Measurements from ENCODE around the gene DLG2. TPM values are rescaled to one million over a fixed set of nuclear protein-coding genes. Genes with fewer than 3 reads are reported as not detected.

DLG2 gene
- total RNA-seq, 1 donor: 3.0 TPM

DNA sequence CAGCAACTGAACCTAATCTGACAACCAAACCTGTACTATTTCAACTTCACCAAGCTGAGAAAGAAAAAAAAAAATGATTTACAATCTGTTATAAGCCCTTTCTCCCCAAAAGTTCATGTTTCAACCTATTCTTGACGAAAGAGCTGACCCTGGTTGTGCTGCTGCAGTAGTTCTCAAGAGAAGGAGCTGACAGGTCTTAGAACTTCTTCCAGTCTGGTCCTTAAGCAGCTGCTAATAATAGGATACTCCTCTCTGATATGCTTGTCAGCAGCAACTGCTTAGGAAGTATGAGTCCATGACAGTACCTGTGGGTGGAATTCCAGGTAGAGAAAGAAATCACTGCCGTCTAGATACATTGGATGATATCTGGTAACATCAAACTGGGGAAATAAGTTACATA lies 1605.9 kb downstream of the DLG2 start:
- no peak for DNase-seq (ENCODE audit: low read depth)
- H3K4me3 ChIP-seq (ENCODE audit: low read depth, low read length): no peak overlapping the region
- TF ChIP-seq, protein P1, sequence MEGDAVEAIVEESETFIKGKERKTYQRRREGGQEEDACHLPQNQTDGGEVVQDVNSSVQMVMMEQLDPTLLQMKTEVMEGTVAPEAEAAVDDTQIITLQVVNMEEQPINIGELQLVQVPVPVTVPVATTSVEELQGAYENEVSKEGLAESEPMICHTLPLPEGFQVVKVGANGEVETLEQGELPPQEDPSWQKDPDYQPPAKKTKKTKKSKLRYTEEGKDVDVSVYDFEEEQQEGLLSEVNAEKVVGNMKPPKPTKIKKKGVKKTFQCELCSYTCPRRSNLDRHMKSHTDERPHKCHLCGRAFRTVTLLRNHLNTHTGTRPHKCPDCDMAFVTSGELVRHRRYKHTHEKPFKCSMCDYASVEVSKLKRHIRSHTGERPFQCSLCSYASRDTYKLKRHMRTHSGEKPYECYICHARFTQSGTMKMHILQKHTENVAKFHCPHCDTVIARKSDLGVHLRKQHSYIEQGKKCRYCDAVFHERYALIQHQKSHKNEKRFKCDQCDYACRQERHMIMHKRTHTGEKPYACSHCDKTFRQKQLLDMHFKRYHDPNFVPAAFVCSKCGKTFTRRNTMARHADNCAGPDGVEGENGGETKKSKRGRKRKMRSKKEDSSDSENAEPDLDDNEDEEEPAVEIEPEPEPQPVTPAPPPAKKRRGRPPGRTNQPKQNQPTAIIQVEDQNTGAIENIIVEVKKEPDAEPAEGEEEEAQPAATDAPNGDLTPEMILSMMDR (IDR thresholded peaks at IDR 0.05; ENCODE audit: insufficient read depth, low read length): no peak

- no peak overlapping the region for H3K4me3 ChIP-seq (ENCODE audit: low read depth, low read length)
- TF ChIP-seq, protein P1 (IDR thresholded peaks at IDR 0.05; ENCODE audit: insufficient read depth, low read length): no peak
- peak; percentile 27 for DNase-seq (ENCODE audit: low read depth)
These were observed 1607.5 kb downstream of the DLG2 start for GRCh38 chr11:84019571-84020194.

- TF ChIP-seq, protein P1 (IDR thresholded peaks at IDR 0.05; ENCODE audit: insufficient read depth, low read length): no peak
- no peak for DNase-seq (ENCODE audit: low read depth)
- no peak overlapping the region for H3K4me3 ChIP-seq (ENCODE audit: low read depth, low read length)
These were observed 1612.6 kb downstream of the DLG2 start for GRCh38 chr11:84014539-84014938.

DNA sequence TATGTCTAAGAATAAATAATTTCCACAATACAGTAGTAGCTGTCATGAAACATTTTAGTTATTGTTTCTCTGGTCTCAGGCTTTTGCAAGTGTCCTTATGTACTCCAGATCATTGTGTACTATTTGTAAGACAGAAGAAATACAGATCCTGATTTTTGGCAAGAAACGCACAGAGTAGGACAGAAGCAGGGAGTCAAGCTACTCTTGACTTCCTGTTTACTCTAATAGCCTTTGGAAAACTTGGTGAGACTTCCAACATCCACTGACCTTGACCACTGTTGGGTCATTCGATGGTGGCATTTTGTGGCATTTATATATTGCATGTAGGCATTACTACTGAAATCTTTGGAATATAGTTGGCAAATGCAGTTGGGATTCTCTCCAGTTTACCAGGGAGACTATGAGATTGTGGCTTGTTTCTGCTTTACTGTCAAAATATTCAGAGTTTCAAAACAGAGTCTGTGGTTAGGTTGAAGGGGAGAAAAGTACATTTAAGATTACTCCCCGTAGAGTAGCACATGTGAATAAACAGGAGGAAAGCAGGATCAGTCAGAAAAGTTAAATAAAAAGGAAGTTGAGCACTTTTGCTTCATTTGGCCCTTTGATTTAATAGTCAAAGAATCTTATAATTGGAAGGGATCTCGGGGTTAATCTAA lies 1614.8 kb downstream of the DLG2 start:
- no peak for DNase-seq (ENCODE audit: low read depth)
- TF ChIP-seq, protein P1 (IDR thresholded peaks at IDR 0.05; ENCODE audit: insufficient read depth, low read length): no peak

DNA sequence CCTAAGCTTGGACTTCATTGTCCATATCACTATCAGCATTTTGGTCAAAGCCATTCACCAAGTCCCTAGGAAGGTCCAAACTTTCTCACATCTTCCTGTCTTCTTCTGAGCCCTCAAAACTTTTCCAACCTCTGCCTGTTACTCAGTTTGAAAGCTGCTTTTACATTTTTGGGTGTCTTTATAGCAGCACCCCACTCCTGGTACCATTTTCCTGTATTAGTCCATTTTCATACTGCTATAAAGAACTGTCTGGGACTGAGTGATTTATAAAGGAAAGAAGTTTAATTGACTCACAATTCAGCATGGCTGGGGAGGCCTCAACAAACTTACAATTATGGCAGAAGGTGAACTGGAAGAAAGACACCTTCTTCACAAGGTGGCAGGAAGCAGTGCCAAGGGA lies 1624.0 kb downstream of the DLG2 start:
- TF ChIP-seq, protein P1 (IDR thresholded peaks at IDR 0.05; ENCODE audit: insufficient read depth, low read length): no peak
- DNase-seq (ENCODE audit: low read depth): no peak
- H3K4me3 ChIP-seq (ENCODE audit: low read depth, low read length): no peak overlapping the region

More for the DNA sequence above, 1614.8 kb downstream of the DLG2 start:
- no peak overlapping the region for H3K4me3 ChIP-seq (ENCODE audit: low read depth, low read length)

GRCh38 chr11:83998921-83999320 lies 1628.2 kb downstream of the DLG2 start:
- DNase-seq (ENCODE audit: low read depth): no peak
- TF ChIP-seq, protein P1 (IDR thresholded peaks at IDR 0.05; ENCODE audit: insufficient read depth, low read length): no peak
- H3K4me3 ChIP-seq (ENCODE audit: low read depth, low read length): no peak overlapping the region
